HG03175 (cell line): ENCODE results near the gene TULP4.
"Not testable (repeated sequence)": the region's sequence is repeated elsewhere in the genome, so short reads cannot be mapped to it uniquely, and the experiment has no call there.

Source experiments
- ATAC-seq: cut with Tn5 transposase; IDR thresholded peaks from one replicate; pipeline ENCODE4 v1.9.1; 2021; ENCODE audit warnings: mild to moderate bottlenecking, moderate library complexity; ENCODE audit not compliant: unreplicated experiment

Gene TULP4

GRCh38 chr6:158383542-158383941 is 71.3 kb downstream of the TULP4 start:
- ATAC-seq: no peak

GRCh38 chr6:158384671-158385110 is 72.4 kb downstream of the TULP4 start:
- ATAC-seq: no peak

GRCh38 chr6:158387036-158387435 is 74.8 kb downstream of the TULP4 start:
- ATAC-seq: no peak

GRCh38 chr6:158387578-158387977 is 75.3 kb downstream of the TULP4 start:
- no peak for ATAC-seq

- no peak for ATAC-seq
These were observed 76.5 kb downstream of the TULP4 start for GRCh38 chr6:158388727-158389126.

GRCh38 chr6:158389193-158389919 is 77.1 kb downstream of the TULP4 start:
- no peak for ATAC-seq

GRCh38 chr6:158391276-158391675 is 79.0 kb downstream of the TULP4 start:
- ATAC-seq: no peak

GRCh38 chr6:158391977-158392376 is 79.7 kb downstream of the TULP4 start:
- ATAC-seq: not testable (repeated sequence)

GRCh38 chr6:158396136-158396535 is 83.9 kb downstream of the TULP4 start:
- ATAC-seq: no peak

GRCh38 chr6:158397578-158397977 is 85.3 kb downstream of the TULP4 start:
- no peak for ATAC-seq

GRCh38 chr6:158398252-158399024 is 86.2 kb downstream of the TULP4 start:
- no peak for ATAC-seq

- ATAC-seq: no peak
These were observed 86.9 kb downstream of the TULP4 start for GRCh38 chr6:158399040-158399700.

GRCh38 chr6:158402184-158402583 is 89.9 kb downstream of the TULP4 start:
- ATAC-seq: no peak

GRCh38 chr6:158405321-158405831 is 93.1 kb downstream of the TULP4 start:
- not testable (repeated sequence) for ATAC-seq

- ATAC-seq: no peak
These were observed 93.7 kb downstream of the TULP4 start for GRCh38 chr6:158405933-158406332.

GRCh38 chr6:158406736-158407135 is 94.5 kb downstream of the TULP4 start:
- ATAC-seq: no peak

- ATAC-seq: no peak
These were observed 95.7 kb downstream of the TULP4 start for GRCh38 chr6:158408013-158408412.

- no peak for ATAC-seq
These were observed 96.4 kb downstream of the TULP4 start for GRCh38 chr6:158408552-158409130.

- ATAC-seq: no peak
These were observed 97.2 kb downstream of the TULP4 start for GRCh38 chr6:158409451-158409850.

- no peak for ATAC-seq
These were observed 98.5 kb downstream of the TULP4 start for GRCh38 chr6:158410784-158411183.

GRCh38 chr6:158411998-158412397 is 99.7 kb downstream of the TULP4 start:
- no peak for ATAC-seq
